ENCODE measurements around the gene DOCK6.

DOCK6 gene

GRCh38 chr19:11242025-11242424 is 20.3 kb downstream of the DOCK6 start:
- Histone ChIP-seq H4K91ac (ENCODE audit: low read depth, low read length) (no peak overlapping the region), H3K4me3 (ENCODE audit: low read depth, low read length) (no peak overlapping the region), H4K8ac (ENCODE audit: low read depth, low read length) (no peak overlapping the region), H2AFZ (ENCODE audit: insufficient read depth, low read length, poor library complexity) (no peak overlapping the region), H3K14ac (ENCODE audit: low read length) (no peak overlapping the region), H3K27ac (ENCODE audit: low read depth, low read length) (no peak overlapping the region), H2BK5ac (ENCODE audit: low read depth, low read length, poor library complexity) (no peak overlapping the region), H3K23ac (ENCODE audit: low read length) (no peak overlapping the region), H3K4ac (ENCODE audit: low read depth, low read length) (no peak overlapping the region), H2BK12ac (ENCODE audit: low read length) (no peak overlapping the region), H2BK120ac (ENCODE audit: insufficient read depth, low read length, poor library complexity) (no peak overlapping the region), H4K12ac (ENCODE audit: low read depth, low read length) (no peak overlapping the region), H3K4me1 (ENCODE audit: control insufficient read depth in 1 of 2, insufficient read depth in 2 of 2, low read length in 2 of 2) (peaks cover 4% of the 10 kb centered on the region in 2 experiments), H3K4me2 (ENCODE audit: low read length) (no peak overlapping the region), H3K79me1 (ENCODE audit: low read length) (no peaks in the 10 kb centered on the region), H3K9me3 (ENCODE audit: insufficient read depth, low read depth, low read length) (peaks cover 1% of the 10 kb centered on the region), H2AK5ac (ENCODE audit: low read length) (no peak overlapping the region), H3K36me3 (ENCODE audit: control insufficient read depth in 1 of 2, insufficient read depth in 2 of 2, low read length in 2 of 2) (peaks cover 13 to 18% of the 10 kb centered on the region in 2 experiments), H3K79me2 (ENCODE audit: control insufficient read depth, insufficient read depth, low read length, poor library complexity) (no peaks in the 10 kb centered on the region), H3K18ac (ENCODE audit: low read length) (no peak overlapping the region), H3K9ac (ENCODE audit: low read length) (no peak overlapping the region), H3K27me3 (ENCODE audit: insufficient read depth, low read length) (no peaks in the 10 kb centered on the region)
- no CpG with 5 or more reads among the region's 11 CpGs for WGBS (ENCODE audit: extremely low coverage, insufficient coverage, insufficient read length)
- DNase-seq: no peak

- no peak overlapping the region for H4K91ac ChIP-seq (ENCODE audit: low read depth, low read length)
- H3K14ac ChIP-seq (ENCODE audit: low read length): no peak overlapping the region
- no peak overlapping the region for H2BK12ac ChIP-seq (ENCODE audit: low read length)
- no peak overlapping the region for H2AK5ac ChIP-seq (ENCODE audit: low read length)
- DNase-seq: no peak
- H3K18ac ChIP-seq (ENCODE audit: low read length): no peak overlapping the region
- no peak overlapping the region for H4K8ac ChIP-seq (ENCODE audit: low read depth, low read length)
- no peak overlapping the region for H2AFZ ChIP-seq (ENCODE audit: insufficient read depth, low read length, poor library complexity)
- H2BK5ac ChIP-seq (ENCODE audit: low read depth, low read length, poor library complexity): no peak overlapping the region
- no peaks in the 10 kb centered on the region for H3K79me1 ChIP-seq (ENCODE audit: low read length)
- no CpG with 5 or more reads among the region's 8 CpGs for WGBS (ENCODE audit: extremely low coverage, insufficient coverage, insufficient read length)
- H2BK120ac ChIP-seq (ENCODE audit: insufficient read depth, low read length, poor library complexity): no peak overlapping the region
- no peak overlapping the region for H3K27ac ChIP-seq (ENCODE audit: low read depth, low read length)
- H3K9me3 ChIP-seq (ENCODE audit: insufficient read depth, low read depth, low read length): peaks cover 1% of the 10 kb centered on the region
- H4K12ac ChIP-seq (ENCODE audit: low read depth, low read length): no peak overlapping the region
- H3K4me1 ChIP-seq (ENCODE audit: control insufficient read depth in 1 of 2, insufficient read depth in 2 of 2, low read length in 2 of 2): peaks cover 4% of the 10 kb centered on the region in 2 experiments
- no peak overlapping the region for H3K4ac ChIP-seq (ENCODE audit: low read depth, low read length)
- no peak overlapping the region for H3K23ac ChIP-seq (ENCODE audit: low read length)
- H3K4me2 ChIP-seq (ENCODE audit: low read length): no peak overlapping the region
- no peak overlapping the region for H3K9ac ChIP-seq (ENCODE audit: low read length)
- peaks cover 17 to 21% of the 10 kb centered on the region in 2 experiments for H3K36me3 ChIP-seq (ENCODE audit: control insufficient read depth in 1 of 2, insufficient read depth in 2 of 2, low read length in 2 of 2)
- H3K4me3 ChIP-seq (ENCODE audit: low read depth, low read length): no peak overlapping the region
- no peaks in the 10 kb centered on the region for H3K79me2 ChIP-seq (ENCODE audit: control insufficient read depth, insufficient read depth, low read length, poor library complexity)
- no peaks in the 10 kb centered on the region for H3K27me3 ChIP-seq (ENCODE audit: insufficient read depth, low read length)
Measured at GRCh38 chr19:11240008-11240444, 22.3 kb downstream of the DOCK6 start.

- no CpG with 5 or more reads among the region's 23 CpGs for WGBS (ENCODE audit: extremely low coverage, insufficient coverage, insufficient read length)
- peaks cover 4% of the 10 kb centered on the region in 2 experiments for H3K4me1 ChIP-seq (ENCODE audit: control insufficient read depth in 1 of 2, insufficient read depth in 2 of 2, low read length in 2 of 2)
- no peak within 1 kb of the TSS for H4K8ac ChIP-seq (ENCODE audit: low read depth, low read length)
- H3K18ac ChIP-seq (ENCODE audit: low read length): no peak within 1 kb of the TSS
- no peak within 1 kb of the TSS for H2BK5ac ChIP-seq (ENCODE audit: low read depth, low read length, poor library complexity)
- no peak within 1 kb of the TSS for H3K23ac ChIP-seq (ENCODE audit: low read length)
- no peak within 1 kb of the TSS for H3K4me3 ChIP-seq (ENCODE audit: low read depth, low read length)
- H4K91ac ChIP-seq (ENCODE audit: low read depth, low read length): no peak within 1 kb of the TSS
- H4K12ac ChIP-seq (ENCODE audit: low read depth, low read length): no peak within 1 kb of the TSS
- no peaks in the 10 kb centered on the region for H3K27me3 ChIP-seq (ENCODE audit: insufficient read depth, low read length)
- no peak within 1 kb of the TSS for H3K9ac ChIP-seq (ENCODE audit: low read length)
- H3K27ac ChIP-seq (ENCODE audit: low read depth, low read length): no peak within 1 kb of the TSS
- H3K9me3 ChIP-seq (ENCODE audit: insufficient read depth, low read depth, low read length): peaks cover 1% of the 10 kb centered on the region
- H2AK5ac ChIP-seq (ENCODE audit: low read length): no peak within 1 kb of the TSS
- no peak within 1 kb of the TSS for H3K14ac ChIP-seq (ENCODE audit: low read length)
- no peak within 1 kb of the TSS for H3K4ac ChIP-seq (ENCODE audit: low read depth, low read length)
- no peak within 1 kb of the TSS for H2AFZ ChIP-seq (ENCODE audit: insufficient read depth, low read length, poor library complexity)
- no peak for DNase-seq
- H3K79me1 ChIP-seq (ENCODE audit: low read length): no peaks in the 10 kb centered on the region
- no peaks in the 10 kb centered on the region for H3K79me2 ChIP-seq (ENCODE audit: control insufficient read depth, insufficient read depth, low read length, poor library complexity)
- H2BK12ac ChIP-seq (ENCODE audit: low read length): no peak within 1 kb of the TSS
- H2BK120ac ChIP-seq (ENCODE audit: insufficient read depth, low read length, poor library complexity): no peak within 1 kb of the TSS
- peaks cover 17 to 21% of the 10 kb centered on the region in 2 experiments for H3K36me3 ChIP-seq (ENCODE audit: control insufficient read depth in 1 of 2, insufficient read depth in 2 of 2, low read length in 2 of 2)
- no peak within 1 kb of the TSS for H3K4me2 ChIP-seq (ENCODE audit: low read length)
Measured at GRCh38 chr19:11239377-11240000, 22.8 kb downstream of the DOCK6 start, which contains the start of gene ANGPTL8. ANGPTL8 (plus strand) TSS chr19:11239619; CDS start chr19:11239638, 19 bp downstream.

GRCh38 chr19:11238781-11239376 is 23.4 kb downstream of the DOCK6 start:
- Histone ChIP-seq H4K12ac (ENCODE audit: low read depth, low read length) (no peak overlapping the region), H2AK5ac (ENCODE audit: low read length) (no peak overlapping the region), H2BK120ac (ENCODE audit: insufficient read depth, low read length, poor library complexity) (no peak overlapping the region), H2BK12ac (ENCODE audit: low read length) (no peak overlapping the region), H3K36me3 (ENCODE audit: control insufficient read depth in 1 of 2, insufficient read depth in 2 of 2, low read length in 2 of 2) (peaks cover 17 to 21% of the 10 kb centered on the region in 2 experiments), H3K18ac (ENCODE audit: low read length) (no peak overlapping the region), H3K9me3 (ENCODE audit: insufficient read depth, low read depth, low read length) (peaks cover 1% of the 10 kb centered on the region), H3K9ac (ENCODE audit: low read length) (no peak overlapping the region), H3K23ac (ENCODE audit: low read length) (no peak overlapping the region), H3K4me2 (ENCODE audit: low read length) (no peak overlapping the region), H3K79me2 (ENCODE audit: control insufficient read depth, insufficient read depth, low read length, poor library complexity) (no peaks in the 10 kb centered on the region), H3K4me3 (ENCODE audit: low read depth, low read length) (no peak overlapping the region), H3K4ac (ENCODE audit: low read depth, low read length) (no peak overlapping the region), H4K91ac (ENCODE audit: low read depth, low read length) (no peak overlapping the region), H3K4me1 (ENCODE audit: control insufficient read depth in 1 of 2, insufficient read depth in 2 of 2, low read length in 2 of 2) (peaks cover 4% of the 10 kb centered on the region in 2 experiments), H4K8ac (ENCODE audit: low read depth, low read length) (no peak overlapping the region), H2BK5ac (ENCODE audit: low read depth, low read length, poor library complexity) (no peak overlapping the region), H3K27me3 (ENCODE audit: insufficient read depth, low read length) (no peaks in the 10 kb centered on the region), H3K27ac (ENCODE audit: low read depth, low read length) (no peak overlapping the region), H3K14ac (ENCODE audit: low read length) (no peak overlapping the region), H2AFZ (ENCODE audit: insufficient read depth, low read length, poor library complexity) (no peak overlapping the region), H3K79me1 (ENCODE audit: low read length) (no peaks in the 10 kb centered on the region)
- no CpG with 5 or more reads among the region's 6 CpGs for WGBS (ENCODE audit: extremely low coverage, insufficient coverage, insufficient read length)
- DNase-seq: no peak
